ENCODE data around the gene CA9.

The CA9 gene

GRCh38 chr9:35691757-35692301 lies 18.1 kb downstream of the CA9 start:
- no peak for DNase-seq

- no peak for DNase-seq
Measured at GRCh38 chr9:35695943-35696401, 22.2 kb downstream of the CA9 start.

- peak; percentile 71 for DNase-seq
Measured at GRCh38 chr9:35696520-35697215, 22.9 kb downstream of the CA9 start.

GRCh38 chr9:35697486-35697885 lies 23.8 kb downstream of the CA9 start:
- no peak for DNase-seq

- no peak for DNase-seq
Measured at GRCh38 chr9:35698231-35698630, 24.5 kb downstream of the CA9 start.

- no peak for DNase-seq
Measured at GRCh38 chr9:35700031-35700430, 26.3 kb downstream of the CA9 start.

- no peak for DNase-seq
Measured at GRCh38 chr9:35700942-35701341, 27.2 kb downstream of the CA9 start.

GRCh38 chr9:35702696-35703095 lies 29.0 kb downstream of the CA9 start:
- no peak for DNase-seq

- DNase-seq, result no peak
Measured at GRCh38 chr9:35703906-35704672, 30.4 kb downstream of the CA9 start.

GRCh38 chr9:35705372-35705771 lies 31.6 kb downstream of the CA9 start:
- DNase-seq, result no peak

- DNase-seq, result no peak
Measured at GRCh38 chr9:35705836-35706430, 32.2 kb downstream of the CA9 start.

- DNase-seq, result no peak
Measured at GRCh38 chr9:35706951-35707350, 33.2 kb downstream of the CA9 start.

GRCh38 chr9:35708146-35708545 lies 34.4 kb downstream of the CA9 start:
- DNase-seq, result no peak

GRCh38 chr9:35710818-35711500 lies 37.2 kb downstream of the CA9 start:
- no peak for DNase-seq

GRCh38 chr9:35711501-35712428 lies 38.0 kb downstream of the CA9 start:
- DNase-seq, result no peak

- DNase-seq, result no peak
Measured at GRCh38 chr9:35712762-35713400, 39.2 kb downstream of the CA9 start.

- DNase-seq, result no peak
Measured at GRCh38 chr9:35713578-35713977, 39.9 kb downstream of the CA9 start.

GRCh38 chr9:35714123-35714522 lies 40.4 kb downstream of the CA9 start:
- no peak for DNase-seq

- DNase-seq, result no peak
Measured at GRCh38 chr9:35714579-35715252, 41.0 kb downstream of the CA9 start.

- no peak for DNase-seq
Measured at GRCh38 chr9:35716230-35716629, 42.5 kb downstream of the CA9 start.

All from CD4-positive, alpha-beta T cell treated with Interleukin-17A for 4 hours (primary cell).